ENCODE results near the gene GTSE1.

DNA sequence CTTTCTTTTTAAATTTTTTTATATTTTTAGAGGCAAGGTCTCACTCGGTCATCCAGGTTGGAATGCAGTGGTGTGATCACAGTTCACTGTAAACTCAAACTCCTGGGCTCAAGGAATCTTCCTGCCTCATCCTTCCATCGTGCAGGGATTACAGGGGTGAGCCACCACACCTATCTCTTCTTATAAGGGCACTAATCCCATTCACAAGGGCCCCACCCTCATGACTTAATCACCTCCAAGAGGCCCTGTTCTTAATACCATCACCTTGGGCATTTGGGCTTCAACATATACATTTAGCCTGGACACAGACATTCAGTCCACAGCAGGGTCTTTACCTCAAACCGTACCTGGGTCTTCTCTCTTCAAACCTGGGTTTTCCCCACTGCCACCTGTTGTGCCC, 4.5 kb upstream of the GTSE1 start:
- TF ChIP-seq POLR2AphosphoS5 (IDR thresholded peaks at IDR 0.05) (no peak), POLR2A (IDR thresholded peaks at IDR 0.05) (no peak)
